Activated naive CD4-positive, alpha-beta T cell treated with anti-CD3 and anti-CD28 coated beads for 36 hours (primary cell): ENCODE measurements around the gene MTMR11. TPM values are rescaled to one million over a fixed set of nuclear protein-coding genes. Genes with fewer than 3 reads are reported as not detected.

Source experiments
- CTCF ChIA-PET: fragments of 350-600 bp; sonication (Branson Sonifier 250); formaldehyde crosslinking; loops from one replicate; lab custom pipeline; 2021; ENCODE audit warnings: antibody characterized with exemption; lab: Charles Lee
- DNase-seq: peaks from one replicate; pipeline ENCODE4 v3.0.0-alpha.2; 2020
- H3K27ac Mint-ChIP-seq: one replicate; pipeline ENCODE4 v1.8.0; 2021; ENCODE audit warnings: mild to moderate bottlenecking, mixed read lengths
- H3K27me3 Mint-ChIP-seq: one replicate; pipeline ENCODE4 v1.8.0; 2021; ENCODE audit warnings: low read depth, mixed read lengths
- H3K36me3 Mint-ChIP-seq: one replicate; pipeline ENCODE4 v1.8.0; 2021; ENCODE audit warnings: low read depth, mixed read lengths
- H3K4me1 Mint-ChIP-seq: one replicate; pipeline ENCODE4 v1.8.0; 2021; ENCODE audit warnings: low read depth, mixed read lengths
- H3K4me3 Mint-ChIP-seq: one replicate; pipeline ENCODE4 v1.8.0; 2021; ENCODE audit warnings: mild to moderate bottlenecking, moderate library complexity, mixed read lengths
- H3K9me3 Mint-ChIP-seq: one replicate; pipeline ENCODE4 v1.8.0; 2021; ENCODE audit warnings: mixed read lengths
- intact Hi-C: fragments of 100-400 bp; cut with micrococcal nuclease; formaldehyde crosslinking; loops from one replicate; pipeline ENCODE4 v1.15.1; 2023
- total RNA-seq, 2 experiments: library from RNA; stranded (reverse); gene quantifications; one replicate each; pipeline ENCODE4 v1.2.3, GENCODE V29; 2021

MTMR11 gene
- total RNA-seq, 2 experiments from 2014 or later, result 0.69 to 0.72 TPM

- H3K27ac Mint-ChIP-seq, result no peak overlapping the region
- intact Hi-C loops, result no loop called here
Measured at GRCh38 chr1:149933208-149933607, 3.5 kb downstream of the MTMR11 start.

GRCh38 chr1:149932474-149932873 is 4.2 kb downstream of the MTMR11 start:
- no peaks in the 10 kb centered on the region for H3K27me3 Mint-ChIP-seq

More at GRCh38 chr1:149933208-149933607, 3.5 kb downstream of the MTMR11 start:
- no peaks in the 10 kb centered on the region for H3K36me3 Mint-ChIP-seq
- no peaks in the 10 kb centered on the region for H3K27me3 Mint-ChIP-seq
- DNase-seq, result no peak
- CTCF ChIA-PET, result interaction anchor here (0.6 kb wide), 1 partner anchor 116 kb away, joined by 3 read pairs; no protein-coding TSS in a partner anchor
- peaks cover 39% of the 10 kb centered on the region for H3K4me1 Mint-ChIP-seq
- H3K9me3 Mint-ChIP-seq, result no peaks in the 10 kb centered on the region
- H3K4me3 Mint-ChIP-seq, result no peak overlapping the region

GRCh38 chr1:149931212-149931790 is 5.4 kb downstream of the MTMR11 start:
- H3K36me3 Mint-ChIP-seq, result peaks cover 7% of the 10 kb centered on the region
- H3K9me3 Mint-ChIP-seq, result no peaks in the 10 kb centered on the region
- no peak for DNase-seq
- H3K4me1 Mint-ChIP-seq, result peaks cover 24% of the 10 kb centered on the region
- H3K4me3 Mint-ChIP-seq, result no peak overlapping the region
- intact Hi-C loops, result no loop called here
- no peak overlapping the region for H3K27ac Mint-ChIP-seq
- H3K27me3 Mint-ChIP-seq, result no peaks in the 10 kb centered on the region
- CTCF ChIA-PET, result no interaction called here

More at GRCh38 chr1:149932474-149932873, 4.2 kb downstream of the MTMR11 start:
- intact Hi-C loops, result no loop called here
- no peak for DNase-seq
- H3K4me3 Mint-ChIP-seq, result no peak overlapping the region
- H3K27ac Mint-ChIP-seq, result no peak overlapping the region
- CTCF ChIA-PET, result no interaction called here
- H3K9me3 Mint-ChIP-seq, result no peaks in the 10 kb centered on the region
- no peaks in the 10 kb centered on the region for H3K36me3 Mint-ChIP-seq
- H3K4me1 Mint-ChIP-seq, result peaks cover 32% of the 10 kb centered on the region

DNA sequence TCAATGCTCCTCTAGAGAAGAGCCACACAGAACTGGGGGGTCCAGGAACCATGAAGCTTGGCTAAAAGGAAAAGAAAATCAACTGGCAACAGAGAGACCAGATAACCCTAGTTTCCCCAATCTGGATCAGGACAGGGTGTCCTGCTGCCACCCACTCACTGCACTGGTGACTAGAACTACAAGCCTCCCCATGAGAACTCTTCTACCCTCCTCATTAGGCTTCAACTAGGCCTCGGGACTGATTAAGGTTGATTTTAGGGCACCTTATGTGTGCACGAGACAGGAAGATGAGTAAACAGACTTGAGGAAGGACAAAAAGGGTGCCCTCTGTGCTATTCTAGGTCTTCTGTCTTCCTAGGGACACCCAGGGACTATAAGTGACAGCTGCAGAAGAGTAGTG is 6.8 kb downstream of the MTMR11 start:
- H3K4me3 Mint-ChIP-seq, result no peak overlapping the region
- intact Hi-C loops, result no loop called here

DNA sequence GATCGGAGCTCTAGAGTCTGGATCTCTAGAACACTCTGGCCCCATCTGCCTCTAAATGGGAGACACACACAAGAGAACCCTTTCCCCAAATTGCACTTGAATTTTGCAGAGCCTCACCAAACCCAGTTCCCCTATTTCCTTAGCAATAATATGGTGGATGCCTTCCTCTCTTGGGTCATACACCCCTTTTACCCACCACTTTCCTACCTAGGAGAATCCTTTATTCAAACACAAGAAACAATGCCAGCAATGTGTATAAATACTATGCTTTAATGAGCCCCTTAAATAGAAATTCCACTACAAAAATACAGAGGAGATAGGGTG is 8.3 kb downstream of the MTMR11 start:
- DNase-seq, result no peak
- Mint-ChIP-seq H3K4me1 (peaks cover 45% of the 10 kb centered on the region), H3K4me3 (peak overlapping the region; percentile 99), H3K27ac (peak overlapping the region; percentile 95), H3K36me3 (peaks cover 34% of the 10 kb centered on the region), H3K9me3 (no peaks in the 10 kb centered on the region), H3K27me3 (no peaks in the 10 kb centered on the region)
- intact Hi-C loops, result loop anchor here (1.0 kb wide), 1 partner anchor 40 kb away; no protein-coding TSS in a partner anchor
- CTCF ChIA-PET, result interaction anchor here (1.0 kb wide), 1 partner anchor 41 kb away, joined by 3 read pairs; a partner anchor contains a TSS

More for the DNA sequence above, 6.8 kb downstream of the MTMR11 start:
- Mint-ChIP-seq H3K9me3 (no peaks in the 10 kb centered on the region), H3K27ac (no peak overlapping the region), H3K4me1 (peaks cover 38% of the 10 kb centered on the region), H3K27me3 (no peaks in the 10 kb centered on the region), H3K36me3 (peaks cover 22% of the 10 kb centered on the region)
- CTCF ChIA-PET, result no interaction called here
- DNase-seq, result no peak

DNA sequence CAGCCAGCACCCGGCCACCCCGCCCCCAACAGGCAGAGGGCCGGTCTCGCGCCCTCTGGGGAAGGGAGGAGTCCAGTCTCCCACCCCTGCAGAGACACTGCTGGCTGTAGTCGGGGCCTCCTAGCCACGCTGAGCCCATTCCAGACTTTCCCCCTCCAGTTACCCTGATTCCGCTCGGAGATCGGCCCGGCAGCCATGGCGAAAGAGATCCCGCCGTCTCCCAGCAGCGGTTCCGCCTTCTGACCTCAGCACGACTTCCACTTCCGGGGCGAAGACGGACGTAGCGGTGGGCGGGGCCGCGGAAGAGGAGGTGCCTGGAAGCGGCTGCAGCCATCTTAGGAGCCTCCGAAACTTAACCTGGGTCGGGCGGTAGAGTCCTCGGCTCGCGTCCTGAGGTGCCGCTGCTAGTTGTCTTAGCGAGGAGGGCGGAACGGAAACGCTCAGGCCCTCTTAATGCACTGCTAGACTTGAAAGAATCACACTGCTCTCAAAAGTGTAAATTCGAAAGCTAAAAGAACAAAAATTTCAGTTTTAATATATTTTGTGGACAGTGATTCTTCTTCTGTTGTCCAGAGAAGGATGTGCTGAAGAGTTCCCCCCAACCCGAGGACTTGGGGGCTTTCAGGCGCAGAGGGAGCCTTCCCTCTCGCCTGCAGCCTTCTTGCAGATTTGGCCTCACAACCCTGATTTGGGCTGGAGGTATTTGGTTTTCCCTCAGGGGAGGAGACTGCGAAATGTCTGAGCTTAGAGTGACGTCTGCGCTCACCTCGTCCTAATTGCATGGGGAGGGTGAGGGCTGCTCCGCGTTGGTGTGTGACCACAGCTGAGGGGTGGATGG is 8.9 kb downstream of the MTMR11 start, which contains the start of gene SF3B4:
SF3B4 (minus strand) TSS at position 241 of the 838 bp plus-strand sequence; CDS start at position 197, 44 bp downstream.
- H3K4me1 Mint-ChIP-seq, result peaks cover 45% of the 10 kb centered on the region
- H3K9me3 Mint-ChIP-seq, result no peaks in the 10 kb centered on the region
- CTCF ChIA-PET, result interaction anchor here (1.0 kb wide), 1 partner anchor 40 kb away, joined by 3 read pairs; a partner anchor contains a TSS
- H3K27ac Mint-ChIP-seq, result peak within 1 kb of the TSS; percentile 95
- no peaks in the 10 kb centered on the region for H3K27me3 Mint-ChIP-seq
- H3K36me3 Mint-ChIP-seq, result peaks cover 38% of the 10 kb centered on the region
- peak; percentile 97 for DNase-seq
- H3K4me3 Mint-ChIP-seq, result peak within 1 kb of the TSS; percentile 99
- intact Hi-C loops, result loop anchor here (1.0 to 2.0 kb wide), 5 partner anchors 10 to 81 kb away; partner anchors contain the start of genes BOLA1 and SV2A

- Mint-ChIP-seq H3K27me3 (no peaks in the 10 kb centered on the region), H3K4me3 (peak overlapping the region; percentile 99), H3K9me3 (no peaks in the 10 kb centered on the region), H3K27ac (peak overlapping the region; percentile 95), H3K4me1 (peaks cover 45% of the 10 kb centered on the region), H3K36me3 (peaks cover 42% of the 10 kb centered on the region)
- intact Hi-C loops, result loop anchor here (1.0 to 2.0 kb wide), 4 partner anchors 10 to 82 kb away; partner anchors contain the start of genes BOLA1 and SV2A
- CTCF ChIA-PET, result no interaction called here
- no peak for DNase-seq
Measured at GRCh38 chr1:149927056-149927562, 9.6 kb downstream of the MTMR11 start.

- Mint-ChIP-seq H3K27me3 (no peaks in the 10 kb centered on the region), H3K36me3 (peaks cover 43% of the 10 kb centered on the region), H3K4me1 (peaks cover 39% of the 10 kb centered on the region), H3K4me3 (peak overlapping the region; percentile 99), H3K9me3 (no peaks in the 10 kb centered on the region), H3K27ac (no peak overlapping the region)
- CTCF ChIA-PET, result no interaction called here
- no peak for DNase-seq
- intact Hi-C loops, result loop anchor here (2.0 kb wide), 1 partner anchor 83 kb away; no protein-coding TSS in a partner anchor
Measured at GRCh38 chr1:149926296-149926695, 10.4 kb downstream of the MTMR11 start.

- H3K4me3 Mint-ChIP-seq, result peak overlapping the region; percentile 68
- H3K36me3 Mint-ChIP-seq, result peaks cover 43% of the 10 kb centered on the region
- no peak overlapping the region for H3K27ac Mint-ChIP-seq
- H3K27me3 Mint-ChIP-seq, result no peaks in the 10 kb centered on the region
- no peaks in the 10 kb centered on the region for H3K9me3 Mint-ChIP-seq
- H3K4me1 Mint-ChIP-seq, result peaks cover 36% of the 10 kb centered on the region
- no peak for DNase-seq
- CTCF ChIA-PET, result no interaction called here
- intact Hi-C loops, result loop anchor here (2.0 kb wide), 1 partner anchor 83 kb away; no protein-coding TSS in a partner anchor
Measured at GRCh38 chr1:149925751-149926150, 10.9 kb downstream of the MTMR11 start.

- no peaks in the 10 kb centered on the region for H3K9me3 Mint-ChIP-seq
- no peaks in the 10 kb centered on the region for H3K27me3 Mint-ChIP-seq
- DNase-seq, result no peak
- intact Hi-C loops, result no loop called here
- peaks cover 43% of the 10 kb centered on the region for H3K36me3 Mint-ChIP-seq
- peaks cover 34% of the 10 kb centered on the region for H3K4me1 Mint-ChIP-seq
- H3K27ac Mint-ChIP-seq, result no peak overlapping the region
- CTCF ChIA-PET, result no interaction called here
- H3K4me3 Mint-ChIP-seq, result peak overlapping the region; percentile 49
Measured at GRCh38 chr1:149925345-149925744, 11.3 kb downstream of the MTMR11 start.

GRCh38 chr1:149923626-149924025 is 13.1 kb downstream of the MTMR11 start:
- Mint-ChIP-seq H3K36me3 (peaks cover 43% of the 10 kb centered on the region), H3K9me3 (no peaks in the 10 kb centered on the region), H3K27ac (no peak overlapping the region), H3K27me3 (no peaks in the 10 kb centered on the region), H3K4me3 (no peak overlapping the region), H3K4me1 (peaks cover 31% of the 10 kb centered on the region)
- DNase-seq, result no peak
- intact Hi-C loops, result no loop called here
- CTCF ChIA-PET, result interaction anchor here (0.5 kb wide), 1 partner anchor 35 kb away, joined by 3 read pairs; no protein-coding TSS in a partner anchor

DNA sequence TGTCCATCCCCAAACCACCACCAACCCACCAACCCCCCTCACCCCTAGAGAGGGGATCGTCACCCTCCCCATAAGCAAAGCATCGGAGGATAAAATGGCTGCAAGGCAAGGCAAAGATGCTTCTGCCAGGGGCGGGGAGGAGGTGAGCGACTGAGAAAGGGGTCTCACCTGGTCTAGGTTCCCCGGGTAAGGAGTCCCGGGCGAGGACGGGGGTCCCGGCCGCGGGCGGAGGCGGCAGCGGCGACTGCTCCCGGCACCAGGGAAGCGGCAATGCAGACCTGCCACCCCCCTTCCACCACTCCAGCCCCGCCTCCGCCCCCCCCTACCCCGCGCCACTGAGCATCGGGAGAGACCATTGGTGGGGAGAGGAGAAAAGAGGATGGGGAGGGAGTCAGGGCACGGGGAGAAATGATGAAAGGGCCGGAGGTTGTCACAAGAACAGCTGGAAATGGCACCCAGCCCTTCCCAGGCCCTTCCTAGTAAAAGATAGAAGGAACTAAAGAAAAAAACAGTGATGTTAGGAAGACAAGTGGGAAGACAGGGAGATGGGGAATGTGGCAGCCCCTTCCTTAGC is 19.0 kb downstream of the MTMR11 start, which contains the start of gene SV2A:
SV2A (minus strand) TSS at position 274 of the 574 bp plus-strand sequence. CDS start 4,004 bp downstream, outside the sequence.
- Mint-ChIP-seq H3K36me3 (peaks cover 9% of the 10 kb centered on the region), H3K4me1 (peaks cover 34% of the 10 kb centered on the region), H3K27me3 (no peaks in the 10 kb centered on the region), H3K9me3 (no peaks in the 10 kb centered on the region), H3K4me3 (peak within 1 kb of the TSS; percentile 86), H3K27ac (no peak within 1 kb of the TSS)
- CTCF ChIA-PET, result interaction anchor here (1.2 kb wide), 1 partner anchor 30 kb away, joined by 3 read pairs; a partner anchor contains a TSS
- intact Hi-C loops, result loop anchor here (1.0 kb wide), 1 partner anchor 10 kb away; the partner anchor contains the start of gene SF3B4
- DNase-seq, result peak; percentile 72
